Fibroblast of mammary gland (primary cell): ENCODE data around the gene CFAP47.
"Not testable (repeated sequence)": the region's sequence is repeated elsewhere in the genome, so short reads cannot be mapped to it uniquely, and the experiment has no call there.

Experiments used
- DNase-seq: peaks from one replicate; pipeline ENCODE4 v3.0.0-alpha.2; 2010; ENCODE audit warnings: low read depth
- H3K4me3 ChIP-seq: 2 replicates; pipeline ENCODE4 v1.5.1; 2011; ENCODE audit warnings: low read depth, mild to moderate bottlenecking, low read length, moderate library complexity; ENCODE audit not compliant: control insufficient read depth
- TF ChIP-seq, protein P1 (sequence below): conservative IDR thresholded peaks from 2 replicates; pipeline ENCODE4 v1.5.1; 2011; ENCODE audit warnings: low read depth, low read length, inconsistent platforms; ENCODE audit not compliant: control insufficient read depth, insufficient read depth

CFAP47 gene

DNA sequence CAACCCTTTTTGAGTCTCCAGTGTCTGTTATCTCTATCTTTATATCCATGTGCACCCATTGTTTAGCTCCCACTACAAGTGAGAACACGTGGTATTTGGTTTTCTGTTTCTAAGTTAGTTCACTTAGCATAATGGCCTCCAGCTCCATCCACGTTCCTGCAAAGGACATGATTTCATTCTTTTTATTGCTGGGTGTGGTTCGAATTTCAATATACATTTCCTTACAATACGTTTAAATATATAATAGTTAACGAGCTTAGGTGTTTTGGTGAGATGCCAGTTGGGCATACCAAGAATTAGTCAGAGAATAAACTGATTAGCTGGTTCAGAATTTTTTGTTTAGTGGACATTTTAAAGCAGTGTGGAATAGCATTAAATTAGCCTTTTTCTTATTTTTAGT is 196.7 kb downstream of the CFAP47 start:
- no peak overlapping the region for H3K4me3 ChIP-seq
- no peak for DNase-seq
- TF ChIP-seq, protein P1, sequence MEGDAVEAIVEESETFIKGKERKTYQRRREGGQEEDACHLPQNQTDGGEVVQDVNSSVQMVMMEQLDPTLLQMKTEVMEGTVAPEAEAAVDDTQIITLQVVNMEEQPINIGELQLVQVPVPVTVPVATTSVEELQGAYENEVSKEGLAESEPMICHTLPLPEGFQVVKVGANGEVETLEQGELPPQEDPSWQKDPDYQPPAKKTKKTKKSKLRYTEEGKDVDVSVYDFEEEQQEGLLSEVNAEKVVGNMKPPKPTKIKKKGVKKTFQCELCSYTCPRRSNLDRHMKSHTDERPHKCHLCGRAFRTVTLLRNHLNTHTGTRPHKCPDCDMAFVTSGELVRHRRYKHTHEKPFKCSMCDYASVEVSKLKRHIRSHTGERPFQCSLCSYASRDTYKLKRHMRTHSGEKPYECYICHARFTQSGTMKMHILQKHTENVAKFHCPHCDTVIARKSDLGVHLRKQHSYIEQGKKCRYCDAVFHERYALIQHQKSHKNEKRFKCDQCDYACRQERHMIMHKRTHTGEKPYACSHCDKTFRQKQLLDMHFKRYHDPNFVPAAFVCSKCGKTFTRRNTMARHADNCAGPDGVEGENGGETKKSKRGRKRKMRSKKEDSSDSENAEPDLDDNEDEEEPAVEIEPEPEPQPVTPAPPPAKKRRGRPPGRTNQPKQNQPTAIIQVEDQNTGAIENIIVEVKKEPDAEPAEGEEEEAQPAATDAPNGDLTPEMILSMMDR, result no peak

DNA sequence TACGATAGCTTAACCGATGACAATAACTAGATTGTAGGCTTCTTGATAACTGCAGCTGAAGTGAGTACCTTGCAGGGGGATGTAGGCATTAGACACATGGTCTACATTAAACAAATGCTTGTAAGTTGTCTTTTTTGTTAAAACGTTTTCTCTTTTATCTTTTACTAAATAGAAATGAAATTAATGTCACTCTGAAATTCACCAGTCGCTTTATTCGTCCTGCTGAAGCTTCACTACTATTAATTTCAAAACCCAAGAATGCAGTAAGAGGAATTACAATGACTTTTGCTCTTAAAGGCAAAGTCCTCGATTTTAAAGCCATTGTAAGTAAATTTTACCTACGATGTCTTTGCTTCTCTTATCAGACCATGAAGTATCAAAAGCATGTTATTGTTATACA is 239.7 kb downstream of the CFAP47 start:
- no peak for DNase-seq
- TF ChIP-seq, protein P1, result no peak
- no peak overlapping the region for H3K4me3 ChIP-seq

DNA sequence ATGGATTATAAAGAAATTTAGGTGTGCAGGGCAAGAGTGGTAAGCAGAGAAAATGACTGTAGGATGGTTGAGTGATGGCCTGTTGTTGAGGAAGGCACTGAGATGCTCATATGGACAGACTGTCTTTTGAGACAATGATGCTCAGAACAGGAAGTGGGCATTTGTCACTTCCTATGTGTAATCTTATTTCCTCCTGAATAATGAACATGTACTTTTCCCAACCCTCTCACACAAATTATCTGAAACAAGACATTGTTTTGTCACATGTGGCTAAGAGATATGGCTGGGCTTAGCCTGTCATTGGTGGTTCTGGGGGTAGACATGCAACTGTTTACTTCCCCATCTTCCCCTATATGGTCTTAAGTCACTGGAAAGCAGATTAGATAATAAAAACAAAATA is 240.5 kb downstream of the CFAP47 start:
- TF ChIP-seq, protein P1, result no peak
- no peak overlapping the region for H3K4me3 ChIP-seq
- no peak for DNase-seq

DNA sequence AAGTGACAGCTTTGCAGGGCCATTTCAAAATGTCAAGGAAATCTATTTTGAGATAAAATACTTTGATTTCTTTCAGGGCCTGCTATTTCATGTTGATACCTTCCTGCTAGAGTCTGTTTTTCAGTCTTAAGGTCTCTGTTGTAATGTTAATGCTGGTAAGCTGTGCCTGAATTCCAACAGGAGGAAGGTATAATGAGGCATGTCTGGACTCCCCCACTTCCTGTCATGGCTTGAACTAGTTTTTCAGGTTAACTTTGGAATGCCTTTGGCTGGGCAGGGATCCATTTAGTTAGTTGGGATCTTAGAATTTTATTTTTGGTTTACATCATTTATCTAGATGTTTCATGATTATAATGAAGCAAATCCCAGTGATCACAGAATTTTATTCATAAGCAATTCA is 279.0 kb downstream of the CFAP47 start:
- DNase-seq, result no peak
- TF ChIP-seq, protein P1, result no peak
- H3K4me3 ChIP-seq, result no peak overlapping the region

DNA sequence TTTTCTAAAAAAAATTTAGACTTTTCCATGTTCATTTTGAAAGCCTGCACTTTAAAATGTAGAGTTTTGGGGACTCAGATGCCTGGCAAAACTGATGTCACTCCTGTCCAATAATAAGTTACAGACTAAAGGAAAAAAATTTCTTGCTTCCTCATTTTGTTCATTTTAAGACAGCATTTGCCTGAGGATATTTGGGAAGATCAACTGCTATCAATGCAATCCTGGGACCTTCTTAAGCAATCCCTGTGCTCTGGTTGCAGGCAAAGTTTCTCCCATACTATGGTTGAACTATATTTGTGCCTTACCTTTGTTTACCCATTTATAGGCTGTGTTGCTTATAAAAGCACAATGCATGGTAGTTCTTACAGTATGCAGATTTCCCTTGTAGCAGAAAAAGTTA is 280.4 kb downstream of the CFAP47 start:
- TF ChIP-seq, protein P1, result no peak
- H3K4me3 ChIP-seq, result no peak overlapping the region
- DNase-seq, result no peak

DNA sequence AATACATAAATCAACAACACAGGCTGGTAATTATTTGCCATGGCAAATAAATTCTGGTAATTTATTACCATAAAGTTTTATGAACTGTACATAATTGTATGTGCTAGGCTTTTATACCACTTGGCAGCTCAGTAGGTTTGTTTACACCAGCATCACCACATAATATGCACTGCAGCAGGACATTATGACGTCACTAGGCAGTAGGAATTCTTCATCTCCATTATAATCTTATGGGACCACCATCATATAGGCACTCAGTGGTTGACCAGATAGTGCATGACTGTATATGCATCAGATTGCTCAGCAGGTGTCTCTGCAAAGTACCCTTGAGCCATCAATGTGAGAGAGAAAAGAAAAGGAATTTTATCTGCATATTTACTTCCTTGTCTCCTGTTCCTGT is 295.4 kb downstream of the CFAP47 start:
- TF ChIP-seq, protein P1, result no peak
- no peak overlapping the region for H3K4me3 ChIP-seq
- no peak for DNase-seq

DNA sequence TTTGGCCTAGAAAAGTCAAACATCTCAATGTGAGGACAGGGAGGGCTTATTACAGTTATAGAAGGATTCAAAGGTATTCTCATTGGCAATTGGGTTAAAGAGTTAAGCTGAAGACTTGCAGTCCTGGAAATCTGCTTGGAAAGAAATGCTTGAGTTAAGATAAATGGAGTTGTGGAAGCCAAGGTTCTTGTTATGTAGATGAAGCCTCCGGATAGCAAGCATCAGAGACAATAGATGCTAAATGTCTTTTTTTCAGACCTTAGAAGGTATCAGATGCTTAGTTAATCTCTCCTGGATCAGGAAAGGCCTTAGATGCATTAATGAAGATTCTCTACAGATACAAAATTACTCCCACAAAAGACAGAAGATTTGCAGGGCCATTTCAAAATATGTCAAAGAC is 299.3 kb downstream of the CFAP47 start:
- no peak overlapping the region for H3K4me3 ChIP-seq
- TF ChIP-seq, protein P1, result no peak
- no peak for DNase-seq

DNA sequence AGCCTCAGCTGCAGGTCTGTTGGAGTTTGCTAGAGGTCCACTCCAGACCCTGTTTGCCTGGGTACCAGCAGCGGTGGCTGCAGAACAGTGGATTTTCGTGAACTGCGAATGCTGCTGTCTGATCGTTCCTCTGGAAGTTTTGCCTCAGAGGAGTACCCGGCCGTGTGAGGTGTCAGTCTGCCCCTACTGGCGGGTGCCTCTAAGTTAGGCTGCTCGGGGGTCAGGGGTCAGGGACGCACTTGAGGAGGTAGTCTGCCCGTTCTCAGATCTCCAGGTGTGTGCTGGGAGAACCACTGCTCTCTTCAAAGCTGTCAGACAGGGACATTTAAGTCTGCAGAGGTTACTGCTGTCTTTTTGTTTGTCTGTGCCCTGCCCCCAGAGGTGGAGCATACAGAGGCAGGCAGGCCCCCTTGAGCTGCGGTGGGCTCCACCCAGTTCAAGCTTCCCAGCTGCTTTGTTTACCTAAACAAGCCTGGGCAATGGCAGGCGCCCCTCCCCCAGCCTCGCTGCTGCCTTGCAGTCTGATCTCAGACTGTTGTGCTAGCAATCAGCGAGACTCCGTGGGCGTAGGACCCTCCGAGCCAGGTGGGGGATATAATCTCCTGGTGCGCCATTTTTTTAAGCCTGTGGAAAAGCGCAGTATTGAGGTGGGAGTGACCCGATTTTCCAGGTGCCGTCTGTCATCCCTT is 315.4 kb downstream of the CFAP47 start:
- DNase-seq, H3K4me3 ChIP-seq: not testable (repeated sequence)
